DMS53 treated with DMSO at 0.1 percent for 48 hours (cell line): ENCODE results near the gene ATOSB.

ENCODE experiments used
- DNase-seq: peaks from one replicate; lab custom pipeline; 2025; ENCODE audit not compliant: unreplicated experiment; lab: John Stamatoyannopoulos, UW

The ATOSB gene

DNA sequence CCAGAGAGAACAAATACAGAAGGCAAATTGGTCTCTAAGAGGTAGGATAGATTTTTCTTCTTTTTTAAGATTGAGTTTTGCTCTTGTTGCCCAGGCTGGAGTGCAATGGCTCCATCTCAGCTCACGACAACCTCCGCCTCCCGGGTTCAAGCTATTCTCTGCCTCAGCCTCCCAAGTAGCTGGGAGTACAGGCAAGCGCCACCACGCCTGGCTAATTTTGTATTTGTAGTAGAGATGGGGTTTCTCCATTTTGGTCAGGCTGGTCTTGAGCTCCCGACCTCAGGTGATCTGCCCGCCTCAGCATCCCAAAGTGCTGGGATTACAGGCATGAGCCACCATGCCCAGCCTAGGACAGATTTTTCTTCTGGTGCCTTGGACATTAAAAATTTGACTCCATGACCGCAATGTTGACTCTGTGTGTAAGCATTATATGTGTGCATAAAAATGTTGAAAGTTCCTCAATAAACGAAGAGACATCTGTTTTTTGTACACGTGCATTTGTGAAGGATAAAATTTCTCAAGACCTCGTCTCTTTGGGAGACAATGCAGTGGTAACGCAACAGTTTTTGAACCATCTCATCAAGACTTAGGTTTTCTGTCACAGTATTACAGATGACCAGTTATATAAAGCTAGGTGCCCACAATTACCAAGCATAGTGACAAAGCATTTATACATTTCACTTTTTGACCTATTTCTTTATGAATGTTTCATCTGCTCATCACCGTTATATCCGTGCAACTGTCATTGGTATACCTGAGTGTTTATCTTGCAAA, 60.6 kb downstream of the ATOSB start:
- no peak for DNase-seq

DNA sequence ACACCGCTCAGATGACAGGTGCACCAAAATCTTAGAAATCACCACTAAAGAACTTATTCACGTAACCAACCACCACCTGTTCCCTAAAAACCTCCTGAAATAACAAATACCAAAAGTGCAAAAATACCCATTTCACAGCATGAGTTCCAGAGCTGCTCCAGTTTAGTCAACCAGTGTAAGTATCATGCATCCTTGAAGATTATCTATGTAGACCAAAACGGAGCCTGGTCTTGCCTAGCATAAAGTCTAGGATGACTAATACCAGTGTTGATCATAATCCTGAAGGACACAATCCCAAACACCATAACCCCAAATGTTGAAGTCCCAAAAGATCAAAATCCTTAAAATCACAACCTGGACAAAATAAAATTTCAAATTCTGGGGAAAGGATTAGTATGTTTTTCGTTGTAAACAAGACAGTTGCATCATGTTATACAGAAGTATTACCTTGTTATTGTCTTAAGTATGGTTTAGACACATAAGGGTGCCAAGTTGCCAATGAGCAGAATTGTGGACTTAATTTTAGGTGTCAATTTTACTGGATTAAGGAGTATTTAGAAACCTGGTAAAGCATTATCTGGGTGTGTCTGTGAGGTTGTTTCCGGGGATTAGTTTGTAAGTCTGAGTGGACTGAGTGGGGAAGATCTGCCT, 61.4 kb downstream of the ATOSB start:
- no peak for DNase-seq
